DND-41 (cell line): ENCODE measurements around the gene NPIPB8.
"Not testable (repeated sequence)": the region's sequence is repeated elsewhere in the genome, so short reads cannot be mapped to it uniquely, and the experiment has no call there.

Experiments used
- ATAC-seq: fragments of 200-7000 bp; cut with Tn5 transposase; 3 replicates; pipeline ENCODE4 v1.9.1; 2021; ENCODE audit warnings: low read depth; ENCODE audit not compliant: insufficient read depth
- DNase-seq: peaks from one replicate; pipeline ENCODE4 v3.0.0-alpha.2; 2020
- H2AFZ ChIP-seq: 2 replicates; pipeline ENCODE4 v1.6.0; 2012; ENCODE audit warnings: low read depth, low read length
- H3K27ac ChIP-seq: 2 replicates; pipeline ENCODE4 v1.5.1; 2012; ENCODE audit warnings: low read length, inconsistent platforms
- H3K27me3 ChIP-seq: fragments of 200-600 bp; sonication (generic); 2 replicates; pipeline ENCODE4 v1.6.0; 2012; ENCODE audit warnings: low read length, mild to moderate bottlenecking, inconsistent platforms; ENCODE audit not compliant: insufficient read depth, poor library complexity
- H3K36me3 ChIP-seq: 2 replicates; pipeline ENCODE4 v1.5.1; 2012; ENCODE audit warnings: low read length, inconsistent platforms; ENCODE audit not compliant: insufficient read depth
- H3K4me1 ChIP-seq: 2 replicates; pipeline ENCODE4 v1.5.1; 2012; ENCODE audit warnings: mild to moderate bottlenecking, low read length; ENCODE audit not compliant: insufficient read depth
- H3K4me2 ChIP-seq: 2 replicates; pipeline ENCODE4 v1.6.0; 2012; ENCODE audit warnings: mild to moderate bottlenecking, moderate library complexity, low read length, inconsistent platforms; ENCODE audit not compliant: insufficient read depth
- H3K4me3 ChIP-seq, 2 experiments: fragments of 200-600 bp in 1 of 2; shearing (Covaris generic) in 1 of 2; 2 replicates each; pipeline ENCODE4 v1.5.1; 2012 to 2016; ENCODE audit warnings: inconsistent platforms in 2 of 2, low read length in 2 of 2, mild to moderate bottlenecking in 2 of 2, low read depth in 1 of 2, moderate library complexity in 1 of 2
- H3K79me2 ChIP-seq: 2 replicates; pipeline ENCODE4 v1.6.0; 2012; ENCODE audit warnings: low read length, inconsistent platforms; ENCODE audit not compliant: insufficient read depth
- H3K9ac ChIP-seq: 2 replicates; pipeline ENCODE4 v1.6.0; 2012; ENCODE audit warnings: low read depth, mild to moderate bottlenecking, inconsistent platforms, low read length, moderate library complexity
- H3K9me3 ChIP-seq: 2 replicates; pipeline ENCODE4 v1.5.1; 2012; ENCODE audit warnings: low read length, moderate library complexity, mild to moderate bottlenecking, inconsistent platforms; ENCODE audit not compliant: insufficient read depth, severe bottlenecking
- H4K20me1 ChIP-seq: 2 replicates; pipeline ENCODE4 v1.6.0; 2012; ENCODE audit warnings: low read length; ENCODE audit not compliant: insufficient read depth

The NPIPB8 gene

DNA sequence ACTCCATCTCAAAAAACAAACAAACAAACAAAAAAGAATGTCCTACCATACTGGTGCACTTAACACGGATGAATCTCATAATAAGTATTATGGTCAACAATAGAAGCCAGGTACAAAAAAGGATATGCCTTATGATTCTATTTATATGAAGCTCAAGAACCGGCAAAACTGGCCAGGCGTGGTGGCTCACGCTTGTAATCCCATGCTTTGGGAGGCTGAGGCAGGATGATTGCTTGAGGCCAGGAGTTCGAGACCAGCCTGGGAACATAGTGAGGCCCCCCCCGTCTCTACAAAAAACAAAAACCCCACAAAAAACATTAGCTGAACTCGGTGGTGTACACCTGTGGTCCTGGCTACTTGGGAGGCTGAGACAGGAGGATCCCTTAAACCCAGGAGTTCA is 66.4 kb downstream of the NPIPB8 start:
- not testable (repeated sequence) for H3K9me3 ChIP-seq, H3K4me2 ChIP-seq, H3K9ac ChIP-seq, H3K4me1 ChIP-seq, H3K79me2 ChIP-seq, H2AFZ ChIP-seq, DNase-seq, ATAC-seq, H3K27ac ChIP-seq, H3K27me3 ChIP-seq, H4K20me1 ChIP-seq, H3K4me3 ChIP-seq, H3K36me3 ChIP-seq
